GM12872 (cell line): Measurements from ENCODE around the gene SIRPB1.

ENCODE experiments used
- TF ChIP-seq, protein P1 (sequence below): IDR thresholded peaks from 3 replicates; pipeline ENCODE4 v1.5.1; 2011; ENCODE audit warnings: low read depth, mild to moderate bottlenecking, low read length, moderate library complexity; ENCODE audit not compliant: insufficient read depth

SIRPB1 gene

DNA sequence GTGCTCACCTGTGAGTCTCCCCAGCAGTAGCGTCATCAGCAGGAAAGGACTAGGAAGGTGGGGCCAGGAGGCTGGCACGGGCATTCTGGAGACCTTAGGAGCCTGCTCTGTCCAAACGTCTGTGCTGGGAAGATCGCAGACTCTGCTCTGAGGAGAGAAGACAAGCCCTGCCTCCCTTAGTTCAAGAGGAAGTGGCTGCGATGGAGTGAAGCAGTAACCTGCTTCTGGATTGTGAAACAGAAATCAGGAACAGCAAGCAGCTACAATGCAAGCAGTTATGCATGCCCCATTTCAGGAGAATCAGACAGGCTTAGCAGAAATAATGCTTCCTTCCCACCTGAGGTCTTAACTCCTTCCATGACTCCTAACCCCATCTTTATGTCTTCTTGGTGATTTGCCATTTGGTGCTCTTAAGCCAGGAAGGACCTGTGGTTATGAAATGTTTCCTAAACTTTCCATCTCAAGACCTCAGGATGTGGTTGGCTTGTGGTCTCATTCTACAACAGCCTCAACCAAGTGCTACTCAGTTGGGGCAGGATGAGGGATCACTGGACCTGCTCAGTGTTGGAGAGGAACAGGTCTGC is at the start of gene SIRPB1:
Gene SIRPB1 (minus strand): TSS at position 149 of the 584 bp plus-strand sequence. CDS start 65 bp downstream, at position 84.
- TF ChIP-seq, protein P1, sequence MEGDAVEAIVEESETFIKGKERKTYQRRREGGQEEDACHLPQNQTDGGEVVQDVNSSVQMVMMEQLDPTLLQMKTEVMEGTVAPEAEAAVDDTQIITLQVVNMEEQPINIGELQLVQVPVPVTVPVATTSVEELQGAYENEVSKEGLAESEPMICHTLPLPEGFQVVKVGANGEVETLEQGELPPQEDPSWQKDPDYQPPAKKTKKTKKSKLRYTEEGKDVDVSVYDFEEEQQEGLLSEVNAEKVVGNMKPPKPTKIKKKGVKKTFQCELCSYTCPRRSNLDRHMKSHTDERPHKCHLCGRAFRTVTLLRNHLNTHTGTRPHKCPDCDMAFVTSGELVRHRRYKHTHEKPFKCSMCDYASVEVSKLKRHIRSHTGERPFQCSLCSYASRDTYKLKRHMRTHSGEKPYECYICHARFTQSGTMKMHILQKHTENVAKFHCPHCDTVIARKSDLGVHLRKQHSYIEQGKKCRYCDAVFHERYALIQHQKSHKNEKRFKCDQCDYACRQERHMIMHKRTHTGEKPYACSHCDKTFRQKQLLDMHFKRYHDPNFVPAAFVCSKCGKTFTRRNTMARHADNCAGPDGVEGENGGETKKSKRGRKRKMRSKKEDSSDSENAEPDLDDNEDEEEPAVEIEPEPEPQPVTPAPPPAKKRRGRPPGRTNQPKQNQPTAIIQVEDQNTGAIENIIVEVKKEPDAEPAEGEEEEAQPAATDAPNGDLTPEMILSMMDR: no peak

DNA sequence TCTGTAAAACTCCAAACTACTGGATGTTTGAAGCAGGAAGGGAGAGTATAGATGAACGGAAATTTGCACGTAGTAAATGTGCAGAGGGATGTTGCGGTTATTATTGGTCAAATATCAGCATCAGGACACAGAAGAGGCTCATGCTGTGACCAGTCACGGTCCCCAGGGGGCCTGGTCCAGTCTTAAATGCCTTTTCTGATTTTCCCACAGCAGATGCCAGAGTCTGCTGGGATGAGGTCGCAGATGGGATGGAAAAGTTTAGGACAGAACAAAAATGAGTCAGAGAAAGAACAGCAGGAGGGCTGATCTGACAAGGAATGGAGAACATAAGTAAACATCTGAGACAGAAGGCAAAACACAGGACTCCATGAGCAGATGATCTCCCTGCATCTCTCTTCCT is 49.5 kb upstream of the SIRPB1 start:
- TF ChIP-seq, protein P1: no peak

DNA sequence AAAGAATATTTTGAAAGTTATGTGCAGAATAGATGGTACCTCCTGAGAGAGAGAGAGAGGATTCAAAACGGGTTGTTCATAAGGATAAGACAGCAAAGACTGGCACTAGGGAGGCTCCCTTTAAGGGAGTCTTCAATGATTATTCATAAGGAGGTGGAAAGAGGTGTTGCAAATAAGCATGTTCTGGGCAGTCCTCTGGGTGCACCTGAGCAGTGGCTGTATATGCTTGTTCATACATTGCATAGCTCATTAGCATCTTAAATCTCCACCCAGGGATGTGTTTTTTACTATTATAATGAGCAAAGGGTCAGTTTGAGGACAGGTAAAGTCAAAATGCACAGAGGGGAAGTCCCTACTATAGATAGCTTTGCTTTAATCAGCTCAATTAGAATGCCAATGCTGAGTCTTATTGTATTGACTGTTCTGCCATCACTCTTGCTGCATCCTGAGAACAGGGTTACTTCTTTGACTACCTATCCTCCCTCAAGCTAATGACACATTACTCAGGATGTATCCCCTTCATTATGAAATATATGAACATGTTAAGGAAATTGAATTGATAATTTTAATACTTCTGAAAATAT is 47.8 kb upstream of the SIRPB1 start:
- TF ChIP-seq, protein P1: no peak

DNA sequence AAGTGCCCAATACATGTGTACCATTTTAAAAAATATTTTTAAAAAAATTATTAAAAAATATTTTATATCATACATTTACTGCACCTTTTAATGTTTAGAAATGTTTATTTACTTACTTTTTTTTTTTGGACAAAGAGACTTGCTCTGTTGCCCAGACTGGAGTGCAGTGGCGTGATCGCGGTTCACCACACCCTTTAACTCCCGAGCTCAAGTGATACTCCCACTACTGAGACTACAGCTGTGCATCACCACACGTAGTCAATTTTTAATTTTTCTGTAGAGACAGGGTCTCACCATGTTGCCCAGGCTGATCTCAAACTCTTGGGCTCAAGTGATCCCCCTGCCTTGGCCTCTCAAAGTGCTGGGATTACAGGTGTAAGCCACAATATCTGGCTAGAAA is 47.0 kb upstream of the SIRPB1 start:
- TF ChIP-seq, protein P1: no peak

DNA sequence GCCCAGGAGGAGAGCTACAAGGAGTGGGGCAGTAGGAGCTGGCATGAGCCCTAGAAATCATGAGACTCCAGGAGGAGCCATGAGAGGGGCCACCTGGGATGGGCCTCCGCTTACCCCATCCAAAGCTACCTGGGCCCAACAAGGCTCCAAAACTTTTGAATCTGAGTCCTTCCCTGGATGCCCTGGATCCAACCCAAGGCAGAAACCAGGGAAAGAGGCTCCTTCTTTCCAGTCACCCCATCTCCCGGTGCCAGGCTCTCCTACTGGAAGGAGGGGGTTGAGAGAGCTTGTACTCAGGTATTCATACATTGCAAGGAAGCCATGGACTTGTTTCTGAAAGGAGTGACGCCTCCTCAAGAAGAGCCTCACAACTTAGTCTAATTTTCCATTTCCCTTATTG is 45.5 kb upstream of the SIRPB1 start:
- TF ChIP-seq, protein P1: no peak

DNA sequence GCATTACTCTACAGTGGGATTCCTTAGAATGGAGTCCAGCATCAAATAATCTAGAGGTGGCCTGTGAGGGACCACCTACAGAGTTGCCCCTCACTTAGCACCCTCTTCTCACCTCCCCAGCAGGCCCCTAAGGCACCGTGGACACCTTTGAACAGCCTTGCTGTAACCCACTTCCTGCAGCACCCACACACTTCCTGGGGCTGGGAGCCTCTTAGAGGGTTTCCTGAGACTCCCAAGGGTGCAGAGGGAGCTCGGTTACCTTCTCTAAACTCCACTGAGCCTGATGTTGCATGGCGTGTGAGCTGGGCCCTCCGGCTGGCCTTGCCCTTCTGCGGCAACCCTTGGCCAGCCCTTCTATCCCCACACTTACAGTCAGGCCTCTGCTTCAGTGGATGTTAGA is 45.1 kb upstream of the SIRPB1 start:
- TF ChIP-seq, protein P1: no peak

DNA sequence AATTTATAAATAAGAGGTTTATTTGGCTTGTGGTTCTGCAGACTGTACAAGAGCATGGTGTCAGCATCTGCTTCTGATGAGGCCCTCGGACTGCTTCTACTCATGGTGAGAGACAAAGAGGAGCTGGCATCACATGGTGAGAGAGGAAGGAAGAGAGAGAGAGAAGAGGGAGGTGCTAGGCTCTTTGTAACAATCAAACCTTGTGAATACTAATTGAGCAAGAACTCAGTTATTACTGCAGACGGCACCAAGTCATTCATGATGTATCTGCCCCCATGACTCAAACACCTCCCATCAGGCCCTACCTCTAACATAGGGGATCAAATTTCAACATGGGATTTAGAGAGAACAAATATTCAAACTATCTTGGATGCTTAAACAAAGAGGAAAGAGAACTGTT is 44.1 kb upstream of the SIRPB1 start:
- TF ChIP-seq, protein P1: no peak
